Breast epithelium (tissue), 4 donors: Measurements from ENCODE around the gene VAMP5. TPM values are rescaled to one million over a fixed set of nuclear protein-coding genes. Genes with fewer than 3 reads are reported as not detected.
A peak's percentile ranks its signal among the peaks of the same experiment; 100 is the strongest.

Source experiments
- DNase-seq, 2 donors: peaks; one replicate each; pipeline ENCODE4 v3.0.0-alpha.2; 2019; ENCODE audit warnings: low spot score in 2 of 2
- H3K27ac ChIP-seq, 2 donors: fragments of 200-600 bp; sonication (generic) in 1 of 2; one replicate each; pipeline ENCODE4 v1.5.1; 2016 to 2019; ENCODE audit warnings: mild to moderate bottlenecking in 1 of 2
- H3K27me3 ChIP-seq, 2 donors: fragments of 200-600 bp; sonication (generic) in 1 of 2; one replicate each; pipeline versions ENCODE4 v1.5.1 to v1.6.0; 2017 to 2019; ENCODE audit warnings: control low read depth in 1 of 2, mild to moderate bottlenecking in 1 of 2
- H3K36me3 ChIP-seq: fragments of 200-600 bp; one replicate; pipeline ENCODE4 v1.5.1; 2019
- H3K4me1 ChIP-seq, 2 donors: fragments of 200-600 bp; sonication (generic); one replicate each; pipeline ENCODE4 v1.5.1; 2016 to 2019; ENCODE audit warnings: control low read depth in 1 of 2
- H3K4me3 ChIP-seq, 3 donors: fragments of 200-600 bp; sonication (generic); 1 replicate in 2 of 3; 2 replicates in 1 of 3; pipeline ENCODE4 v1.5.1; 2016 to 2019; ENCODE audit warnings: mild to moderate bottlenecking in 3 of 3, moderate library complexity in 2 of 3
- H3K9me3 ChIP-seq, 2 donors: fragments of 200-600 bp; sonication (generic) in 1 of 2; one replicate each; pipeline ENCODE4 v1.5.1; 2016 to 2019; ENCODE audit warnings: control low read depth in 1 of 2
- POLR2A ChIP-seq: fragments of 450-650 bp; IDR thresholded peaks from one replicate; pipeline ENCODE4 v1.6.1; 2016; ENCODE audit warnings: antibody characterized with exemption, mild to moderate bottlenecking, moderate library complexity
- POLR2AphosphoS5 ChIP-seq, 3 donors: sonication (generic); formaldehyde crosslinking; IDR thresholded peaks; one replicate each; pipeline ENCODE4 v1.6.1; 2017; ENCODE audit warnings: antibody characterized with exemption in 3 of 3
- intact Hi-C: fragments of 100-400 bp; cut with DNase I; formaldehyde crosslinking; loops from one replicate; pipeline ENCODE4 v1.15.1; 2023; ENCODE audit warnings: low total_unique reads
- total RNA-seq, 3 donors: library from RNA; depleted of rRNA; stranded (reverse); fragments of >200 nt; gene quantifications; one replicate each; pipeline ENCODE4 v1.1.0, GENCODE V29; 2016
- TF ChIP-seq, protein P1 (sequence below), 3 donors: fragments of 450-650 bp; IDR thresholded peaks; one replicate each; pipeline ENCODE4 v1.5.1; 2016 to 2017; ENCODE audit warnings: antibody characterized with exemption in 3 of 3, mild to moderate bottlenecking in 3 of 3, moderate library complexity in 3 of 3

The VAMP5 gene
- total RNA-seq, 3 donors from 2014 or later: 33.8 to 92.0 (median 50.8) TPM

DNA sequence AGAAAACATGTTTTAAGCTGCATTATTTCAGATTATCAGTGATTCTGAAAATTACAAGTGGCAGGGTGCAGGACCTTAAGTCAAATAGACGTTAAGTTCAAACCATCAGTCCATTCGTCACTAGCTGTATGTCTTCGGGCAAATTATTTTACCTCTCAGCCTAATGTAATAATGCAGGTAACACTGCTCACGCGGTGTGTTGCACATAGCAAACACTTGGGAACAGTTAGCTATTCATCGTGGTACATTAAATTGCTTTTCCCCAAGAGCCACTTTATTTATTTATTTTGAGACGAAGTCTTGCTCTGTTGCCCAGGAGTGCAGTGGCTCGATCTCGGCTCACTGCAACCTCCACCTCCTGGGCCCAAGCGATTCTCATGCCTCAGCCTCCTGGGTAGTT lies 35.1 kb upstream of the VAMP5 start:
- TF ChIP-seq, protein P1, sequence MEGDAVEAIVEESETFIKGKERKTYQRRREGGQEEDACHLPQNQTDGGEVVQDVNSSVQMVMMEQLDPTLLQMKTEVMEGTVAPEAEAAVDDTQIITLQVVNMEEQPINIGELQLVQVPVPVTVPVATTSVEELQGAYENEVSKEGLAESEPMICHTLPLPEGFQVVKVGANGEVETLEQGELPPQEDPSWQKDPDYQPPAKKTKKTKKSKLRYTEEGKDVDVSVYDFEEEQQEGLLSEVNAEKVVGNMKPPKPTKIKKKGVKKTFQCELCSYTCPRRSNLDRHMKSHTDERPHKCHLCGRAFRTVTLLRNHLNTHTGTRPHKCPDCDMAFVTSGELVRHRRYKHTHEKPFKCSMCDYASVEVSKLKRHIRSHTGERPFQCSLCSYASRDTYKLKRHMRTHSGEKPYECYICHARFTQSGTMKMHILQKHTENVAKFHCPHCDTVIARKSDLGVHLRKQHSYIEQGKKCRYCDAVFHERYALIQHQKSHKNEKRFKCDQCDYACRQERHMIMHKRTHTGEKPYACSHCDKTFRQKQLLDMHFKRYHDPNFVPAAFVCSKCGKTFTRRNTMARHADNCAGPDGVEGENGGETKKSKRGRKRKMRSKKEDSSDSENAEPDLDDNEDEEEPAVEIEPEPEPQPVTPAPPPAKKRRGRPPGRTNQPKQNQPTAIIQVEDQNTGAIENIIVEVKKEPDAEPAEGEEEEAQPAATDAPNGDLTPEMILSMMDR (IDR thresholded peaks at IDR 0.05): no peak
- Histone ChIP-seq H3K27ac (no peak overlapping the region), H3K4me1 (no peaks in the 10 kb centered on the region), H3K27me3 (no peaks in the 10 kb centered on the region), H3K4me3 (no peak overlapping the region), H3K36me3 (no peaks in the 10 kb centered on the region), H3K9me3 (no peaks in the 10 kb centered on the region)
- intact Hi-C loops: no loop called here
- DNase-seq: no peak

DNA sequence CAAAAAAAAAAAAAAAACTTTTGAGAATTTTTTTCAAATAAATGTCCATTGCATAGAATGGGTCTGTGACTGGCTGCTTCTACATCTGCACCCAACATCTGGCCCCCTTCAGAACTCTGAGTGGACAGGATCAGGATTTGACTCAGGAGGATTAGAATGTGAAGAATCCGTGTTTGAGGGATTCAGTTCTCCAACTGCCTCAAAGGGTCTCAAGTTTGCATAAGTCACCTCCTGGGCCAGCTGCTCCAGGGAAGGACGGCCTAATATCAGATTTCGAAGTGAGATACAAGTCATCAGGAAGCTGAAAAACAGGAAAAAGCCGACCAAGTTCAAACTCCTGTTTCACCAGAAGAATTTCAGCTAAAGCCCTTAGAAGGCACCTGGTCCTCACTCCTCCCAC lies 34.4 kb upstream of the VAMP5 start:
- no peak overlapping the region for H3K4me3 ChIP-seq
- TF ChIP-seq, protein P1 (IDR thresholded peaks at IDR 0.05): no peak
- TF ChIP-seq POLR2AphosphoS5 (IDR thresholded peaks at IDR 0.05) (no peak), POLR2A (no peak)
- H3K4me1 ChIP-seq: no peaks in the 10 kb centered on the region
- no peaks in the 10 kb centered on the region for H3K36me3 ChIP-seq
- no peak for DNase-seq
- no peaks in the 10 kb centered on the region for H3K9me3 ChIP-seq
- H3K27me3 ChIP-seq: no peaks in the 10 kb centered on the region
- H3K27ac ChIP-seq: peak overlapping the region; percentile 59 to 75
- intact Hi-C loops: loop anchor here (5.0 kb wide), 1 partner anchor 118 kb away; no protein-coding TSS in a partner anchor

DNA sequence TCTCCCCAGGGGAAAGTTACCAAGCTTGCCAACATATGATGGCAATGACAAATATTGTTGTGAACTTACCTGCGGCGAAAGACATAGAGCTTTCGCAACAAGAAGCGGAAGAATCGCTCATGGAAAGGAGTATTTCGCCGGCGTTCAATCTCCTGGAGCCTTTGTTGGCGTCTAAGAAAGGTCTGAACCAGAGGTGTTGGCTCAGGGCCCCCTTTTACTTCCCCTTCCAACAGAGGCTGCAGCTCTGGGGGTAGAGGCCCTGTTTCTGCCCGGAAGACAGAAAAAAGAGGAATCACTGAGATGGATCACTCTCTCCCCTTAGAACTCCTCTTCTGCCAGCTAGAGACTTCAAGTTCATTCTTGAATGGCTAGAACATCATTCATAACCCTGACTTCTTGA lies 33.7 kb upstream of the VAMP5 start:
- Histone ChIP-seq H3K36me3 (no peaks in the 10 kb centered on the region), H3K9me3 (no peaks in the 10 kb centered on the region), H3K4me3 (no peak overlapping the region), H3K27me3 (no peaks in the 10 kb centered on the region), H3K4me1 (no peaks in the 10 kb centered on the region), H3K27ac (peak overlapping the region; percentile 59 to 75)
- DNase-seq: no peak
- TF ChIP-seq POLR2A: no peak
- TF ChIP-seq, protein P1 (IDR thresholded peaks at IDR 0.05): no peak
- TF ChIP-seq POLR2AphosphoS5 (IDR thresholded peaks at IDR 0.05): no peak
- intact Hi-C loops: loop anchor here (5.0 kb wide), 1 partner anchor 118 kb away; no protein-coding TSS in a partner anchor

DNA sequence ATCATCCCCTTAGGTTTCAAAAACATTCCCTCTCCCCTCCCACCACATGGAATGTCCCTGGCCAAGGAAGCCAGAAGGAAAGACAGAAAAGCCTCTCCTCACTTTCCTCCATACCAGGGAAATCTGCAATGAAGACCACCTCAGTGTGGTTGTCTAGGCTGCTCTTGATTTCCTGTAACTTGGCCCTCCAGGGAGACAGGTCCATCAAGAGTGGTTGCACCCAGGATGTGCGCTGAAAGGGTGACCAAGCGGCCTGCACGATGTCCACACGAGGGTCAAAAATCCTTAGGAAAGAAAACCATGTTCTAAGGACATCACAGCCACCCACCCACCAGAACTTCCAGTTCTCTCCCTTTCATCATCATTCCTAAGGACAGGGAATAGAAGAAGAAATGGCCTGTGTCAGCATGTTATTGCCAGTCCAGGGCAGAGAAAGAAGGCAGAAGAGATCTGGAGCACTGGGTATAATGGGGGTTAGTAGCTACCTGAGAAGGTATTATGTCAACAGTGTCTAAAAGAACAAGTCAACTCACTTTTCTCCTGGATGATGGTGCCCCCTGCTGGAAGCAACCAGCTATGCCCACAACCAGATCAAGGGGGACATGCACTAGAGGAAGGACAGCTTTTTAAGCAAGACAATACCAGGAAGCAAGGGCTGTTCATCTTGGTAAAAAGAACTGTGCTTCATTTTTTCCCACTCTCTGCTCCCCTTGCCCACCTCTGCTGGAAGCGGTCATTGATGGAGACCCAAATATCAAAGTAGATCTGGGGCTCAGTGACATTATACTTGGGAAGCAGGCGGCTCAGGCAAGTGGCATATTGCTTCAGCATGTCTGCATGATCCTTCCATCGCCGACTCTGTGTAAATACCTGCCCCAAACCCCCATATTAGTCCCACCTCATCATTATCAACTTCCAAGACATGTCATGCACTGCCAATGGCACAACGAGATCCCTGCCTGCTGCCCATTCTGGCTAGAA lies 32.2 kb upstream of the VAMP5 start:
- TF ChIP-seq, protein P1 (IDR thresholded peaks at IDR 0.05): peak; percentile 85 to 94 (median 94)
- TF ChIP-seq POLR2AphosphoS5 (IDR thresholded peaks at IDR 0.05): peak in 2 of 3 donors; percentile 35 to 53
- no peak for TF ChIP-seq POLR2A
- no peaks in the 10 kb centered on the region for H3K9me3 ChIP-seq
- intact Hi-C loops: loop anchor here (5.0 kb wide), 1 partner anchor 120 kb away; no protein-coding TSS in a partner anchor
- no peaks in the 10 kb centered on the region for H3K36me3 ChIP-seq
- no peaks in the 10 kb centered on the region for H3K27me3 ChIP-seq
- H3K27ac ChIP-seq: peak overlapping the region; percentile 21 to 75
- no peak overlapping the region for H3K4me3 ChIP-seq
- H3K4me1 ChIP-seq: no peaks in the 10 kb centered on the region
- DNase-seq: peak; percentile 84

DNA sequence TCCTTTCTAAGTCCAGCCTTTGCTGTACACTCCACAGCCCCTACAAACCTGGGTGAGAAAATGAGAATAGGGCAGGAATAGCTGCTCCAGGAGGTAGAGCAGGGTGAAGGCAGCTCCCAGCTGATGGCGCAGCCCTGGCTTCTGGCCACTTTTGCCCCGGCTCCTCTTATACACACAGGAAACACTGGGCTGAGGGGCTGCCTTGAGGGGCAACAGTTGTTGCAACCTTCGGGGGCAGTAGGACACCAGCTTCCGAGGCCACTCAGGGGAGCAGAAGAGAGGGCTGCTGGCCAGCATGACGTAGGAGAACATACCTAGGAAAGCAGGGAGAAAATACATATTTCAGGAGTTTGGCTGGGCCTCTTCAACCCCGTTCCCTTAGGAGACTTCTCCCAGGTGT lies 31.0 kb upstream of the VAMP5 start:
- TF ChIP-seq POLR2AphosphoS5 (IDR thresholded peaks at IDR 0.05) (no peak), POLR2A (no peak)
- TF ChIP-seq, protein P1 (IDR thresholded peaks at IDR 0.05): no peak
- Histone ChIP-seq H3K27ac (no peak overlapping the region), H3K9me3 (no peaks in the 10 kb centered on the region), H3K27me3 (no peaks in the 10 kb centered on the region), H3K4me1 (no peaks in the 10 kb centered on the region), H3K36me3 (no peaks in the 10 kb centered on the region), H3K4me3 (no peak overlapping the region)
- intact Hi-C loops: loop anchor here (5.0 kb wide), 1 partner anchor 121 kb away; no protein-coding TSS in a partner anchor
- DNase-seq: no peak
